IMR-90 (cell line): Measurements from ENCODE around the gene TSEN15. TPM values are rescaled to one million over a fixed set of nuclear protein-coding genes. Genes with fewer than 3 reads are reported as not detected.

ENCODE experiments used
- ATAC-seq: fragments of 200-7000 bp; cut with Tn5 transposase; 2 replicates; pipeline ENCODE4 v1.9.1; 2020; ENCODE audit warnings: low read depth, mild to moderate bottlenecking, moderate library complexity
- BruUV-seq: library from RNA; stranded (reverse); fragments of 400-500 nt; replicated peaks from 2 replicates; lab custom pipeline; 2021; lab: Mats Ljungman, UMichigan
- CTCF ChIA-PET: fragments of 300-600 bp; formaldehyde crosslinking; extraction: SDS; loops from one replicate; lab custom pipeline; 2021; ENCODE audit warnings: antibody characterized with exemption; lab: Yijun Ruan, JAX
- POLR2A ChIA-PET: fragments of 300-600 bp; sonication (Branson Sonifier 250); formaldehyde crosslinking; loops from one replicate; lab custom pipeline; 2022; ENCODE audit warnings: antibody characterized with exemption; ENCODE audit not compliant: unreplicated experiment; lab: Charles Lee
- DNase-seq: peaks from one replicate; pipeline ENCODE4 v3.0.0; 2013
- H2AFZ ChIP-seq: replicated peaks from 2 replicates; pipeline ENCODE3; 2013; ENCODE audit warnings: low read length, mild to moderate bottlenecking; ENCODE audit not compliant: poor library complexity
- H2AK5ac ChIP-seq: 2 replicates; pipeline ENCODE4 v1.6.1; 2013; ENCODE audit warnings: low read depth, low read length, inconsistent platforms
- H2AK9ac ChIP-seq: replicated peaks from 2 replicates; pipeline ENCODE3; 2013; ENCODE audit warnings: mild to moderate bottlenecking, low read depth, low read length, moderate library complexity; ENCODE audit not compliant: poor library complexity
- H2BK120ac ChIP-seq: 2 replicates; pipeline ENCODE4 v1.6.1; 2013; ENCODE audit warnings: low read depth, low read length, inconsistent platforms
- H2BK15ac ChIP-seq: 3 replicates; pipeline ENCODE4 v1.6.1; 2013; ENCODE audit warnings: low read depth, low read length, inconsistent platforms
- H2BK20ac ChIP-seq: 2 replicates; pipeline ENCODE4 v1.6.1; 2013; ENCODE audit warnings: low read depth, mild to moderate bottlenecking, inconsistent platforms, low read length, moderate library complexity
- H2BK5ac ChIP-seq: 2 replicates; pipeline ENCODE4 v1.6.1; 2013; ENCODE audit warnings: mild to moderate bottlenecking, low read depth, low read length, inconsistent platforms; ENCODE audit not compliant: poor library complexity, severe bottlenecking
- H3K14ac ChIP-seq: replicated peaks from 2 replicates; pipeline ENCODE4 v1.6.1; 2013; ENCODE audit warnings: low read depth, low read length, inconsistent platforms
- H3K18ac ChIP-seq: 2 replicates; pipeline ENCODE4 v1.6.1; 2013; ENCODE audit warnings: low read depth, low read length, control low read depth
- H3K23ac ChIP-seq: 2 replicates; pipeline ENCODE4 v1.6.1; 2013; ENCODE audit warnings: low read depth, low read length, inconsistent platforms
- H3K27ac ChIP-seq: 2 replicates; pipeline ENCODE4 v1.5.1; 2013; ENCODE audit warnings: mild to moderate bottlenecking, control low read depth, low read length; ENCODE audit not compliant: insufficient read depth
- H3K27me3 ChIP-seq: 2 replicates; pipeline ENCODE4 v1.6.1; 2013; ENCODE audit warnings: low read length; ENCODE audit not compliant: control insufficient read depth, insufficient read depth
- H3K36me3 ChIP-seq: 2 replicates; pipeline ENCODE4 v1.6.1; 2013; ENCODE audit warnings: low read length, mixed read lengths; ENCODE audit not compliant: control insufficient read depth, insufficient read depth
- H3K4ac ChIP-seq: 2 replicates; pipeline ENCODE4 v1.6.1; 2013; ENCODE audit warnings: low read depth, low read length, inconsistent platforms
- H3K4me1 ChIP-seq: 2 replicates; pipeline ENCODE4 v1.6.1; 2013; ENCODE audit warnings: low read length, mixed read lengths; ENCODE audit not compliant: control insufficient read depth, insufficient read depth
- H3K4me2 ChIP-seq: 2 replicates; pipeline ENCODE4 v1.6.1; 2013; ENCODE audit warnings: low read depth, mild to moderate bottlenecking, control low read depth, low read length, moderate library complexity
- H3K4me3 ChIP-seq: 2 replicates; pipeline ENCODE4 v1.5.1; 2013; ENCODE audit warnings: low read depth, mild to moderate bottlenecking, control low read depth, low read length, moderate library complexity; ENCODE audit not compliant: insufficient read depth
- H3K56ac ChIP-seq: 2 replicates; pipeline ENCODE4 v1.6.1; 2013; ENCODE audit warnings: low read length, inconsistent platforms; ENCODE audit not compliant: insufficient read depth; ENCODE audit errors: extremely low read depth
- H3K79me1 ChIP-seq, 2 experiments: 2 replicates each; pipeline ENCODE4 v1.6.1; 2013; ENCODE audit warnings: low read length in 2 of 2, inconsistent platforms in 1 of 2, low read depth in 1 of 2
- H3K9ac ChIP-seq: 2 replicates; pipeline ENCODE4 v1.6.1; 2013; ENCODE audit warnings: low read depth, low read length, control low read depth
- H3K9me1 ChIP-seq: 2 replicates; pipeline ENCODE4 v1.6.1; 2013; ENCODE audit warnings: low read length, inconsistent platforms; ENCODE audit not compliant: insufficient read depth
- H3K9me3 ChIP-seq: 2 replicates; pipeline ENCODE4 v1.6.1; 2013; ENCODE audit warnings: low read length; ENCODE audit not compliant: control insufficient read depth, insufficient read depth
- H4K20me1 ChIP-seq: 2 replicates; pipeline ENCODE4 v1.6.1; 2013; ENCODE audit warnings: low read length, inconsistent platforms; ENCODE audit not compliant: insufficient read depth
- H4K5ac ChIP-seq: 2 replicates; pipeline ENCODE4 v1.6.1; 2013; ENCODE audit warnings: mild to moderate bottlenecking, low read depth, low read length, control low read depth
- H4K8ac ChIP-seq, 2 experiments: 2 replicates each; pipeline ENCODE4 v1.6.1; 2013; ENCODE audit warnings: low read depth in 2 of 2, low read length in 2 of 2, control low read depth in 1 of 2, inconsistent platforms in 1 of 2
- H4K91ac ChIP-seq: 2 replicates; pipeline ENCODE4 v1.6.1; 2013; ENCODE audit warnings: low read depth, low read length, inconsistent platforms; ENCODE audit not compliant: insufficient read depth
- BHLHE40 ChIP-seq: fragments of 150-350 bp; IDR thresholded peaks from 2 replicates; pipeline ENCODE4 v1.6.1; 2016; ENCODE audit warnings: mild to moderate bottlenecking, low read depth, low read length
- CEBPB ChIP-seq: IDR thresholded peaks from 2 replicates; pipeline ENCODE4 v1.6.1; 2012; ENCODE audit warnings: low read depth, low read length, improper control_type of control experiment
- CHD1 ChIP-seq: IDR thresholded peaks from 2 replicates; pipeline ENCODE4 v1.6.1; 2012; ENCODE audit warnings: low read depth, low read length, improper control_type of control experiment
- FOS ChIP-seq: fragments of 150-350 bp; IDR thresholded peaks from 2 replicates; pipeline ENCODE4 v1.6.1; 2016; ENCODE audit warnings: low read depth, low read length
- MAFK ChIP-seq: IDR thresholded peaks from 2 replicates; pipeline ENCODE4 v1.6.1; 2012; ENCODE audit warnings: low read depth, low read length, improper control_type of control experiment
- MAZ ChIP-seq: IDR thresholded peaks from 2 replicates; pipeline ENCODE4 v1.6.1; 2012; ENCODE audit warnings: low read depth, mild to moderate bottlenecking, low read length, improper control_type of control experiment, moderate library complexity, borderline replicate concordance
- MXI1 ChIP-seq: IDR thresholded peaks from 2 replicates; pipeline ENCODE4 v1.6.1; 2012; ENCODE audit warnings: low read depth, mild to moderate bottlenecking, low read length, moderate library complexity, borderline replicate concordance
- POLR2A ChIP-seq: IDR thresholded peaks from 2 replicates; pipeline ENCODE4 v1.6.1; 2012; ENCODE audit warnings: mild to moderate bottlenecking, low read depth, low read length
- RAD21 ChIP-seq: IDR thresholded peaks from 2 replicates; pipeline ENCODE4 v1.6.1; 2012; ENCODE audit warnings: low read length, improper control_type of control experiment
- RCOR1 ChIP-seq: IDR thresholded peaks from 2 replicates; pipeline ENCODE4 v1.6.1; 2012; ENCODE audit warnings: mild to moderate bottlenecking, low read length, improper control_type of control experiment; ENCODE audit not compliant: insufficient replicate concordance
- RFX5 ChIP-seq: IDR thresholded peaks from 2 replicates; pipeline ENCODE4 v1.8.0; 2012; ENCODE audit warnings: low read depth, mild to moderate bottlenecking, low read length, moderate library complexity
- dilution Hi-C: fragments of 300-500 bp; cut with HindIII; formaldehyde crosslinking; loops from one replicate; pipeline ENCODE4 v1.14.3; 2018; ENCODE audit warnings: low sequenced_read_pairs; ENCODE audit not compliant: unreplicated experiment
- in situ Hi-C: fragments of 300-500 bp; cut with MboI; formaldehyde crosslinking; loops from 3 replicates; pipeline ENCODE4 v1.14.3; 2019; ENCODE audit warnings: low sequenced_read_pairs, inconsistent platforms, mixed read lengths
- intact Hi-C: fragments of 100-400 bp; cut with micrococcal nuclease; formaldehyde crosslinking; loops from 2 replicates; pipeline ENCODE4 v1.10.0; 2022
- polyA plus RNA-seq, 3 experiments: library from polyadenylated mRNA; depleted of rRNA; stranded (reverse); fragments of >200 nt; gene quantifications; 2 replicates each; pipeline ENCODE4 v1.2.3, GENCODE V29; 2012; ENCODE audit warnings: low replicate concordance in 1 of 3
- total RNA-seq: library from RNA; depleted of rRNA; stranded (reverse); fragments of >200 nt; gene quantifications from 2 replicates; pipeline ENCODE4 v1.2.3, GENCODE V29; 2012
- TF ChIP-seq, protein P1 (sequence below): fragments of 150-350 bp; IDR thresholded peaks from 2 replicates; pipeline ENCODE4 v1.6.1; 2017; ENCODE audit warnings: mild to moderate bottlenecking, antibody characterized with exemption, low read length, low read depth
- TF ChIP-seq, protein P2 (sequence below): conservative IDR thresholded peaks from 2 replicates; pipeline ENCODE4 v1.5.1; 2012; ENCODE audit warnings: mild to moderate bottlenecking, low read depth, low read length, improper control_type of control experiment
- TF ChIP-seq, protein P3 (sequence below): fragments of 150-350 bp; IDR thresholded peaks from 2 replicates; pipeline ENCODE4 v1.6.1; 2016; ENCODE audit warnings: low read depth, mild to moderate bottlenecking, low read length, moderate library complexity, borderline replicate concordance

TSEN15 gene
- total and polyA plus RNA-seq, 2 of the 4 experiments (the other 2 are of a cell fraction), result 32.4 to 45.0 TPM

DNA sequence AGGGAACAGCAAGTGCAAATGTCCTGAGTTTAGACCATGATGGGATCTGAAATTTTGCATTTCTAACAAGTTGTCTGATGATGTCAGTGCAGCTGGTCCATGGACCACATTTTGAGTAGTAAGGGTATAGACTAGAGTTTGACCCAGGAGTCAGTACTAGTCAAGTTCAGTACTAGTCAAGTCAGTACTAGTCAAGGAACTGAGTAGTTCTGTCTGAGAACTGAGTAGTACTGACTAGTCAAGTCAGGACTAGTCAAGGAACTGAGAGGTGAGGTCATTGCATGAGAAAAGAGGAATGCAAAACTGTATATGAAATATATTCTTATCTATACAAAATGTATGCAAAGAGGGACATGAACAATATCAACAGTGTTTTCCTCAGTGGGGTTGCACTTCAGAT, 34.1 kb downstream of the TSEN15 start:
- Histone ChIP-seq H2BK120ac (no peak overlapping the region), H3K4ac (no peak overlapping the region), H3K14ac (0 out of 2 replicates have a peak overlapping the region, but pooled peaks have one; percentile 27), H3K18ac (no peak overlapping the region), H2AK9ac (no peak overlapping the region), H2BK5ac (no peak overlapping the region), H3K27ac (no peak overlapping the region), H3K4me1 (0 out of 2 replicates have a peak, but pooled peaks cover 2% of the 10 kb centered on the region), H3K36me3 (no peaks in the 10 kb centered on the region), H4K91ac (no peak overlapping the region), H4K8ac (no peak overlapping the region), H2BK15ac (no peak overlapping the region), H4K5ac (no peak overlapping the region), H3K23ac (no peak overlapping the region; the same call in 1 of the 2 replicates), H3K4me2 (no peak overlapping the region), H2AFZ (no peak overlapping the region), H3K4me3 (no peak overlapping the region), H3K27me3 (no peaks in the 10 kb centered on the region), H2BK20ac (no peak overlapping the region), H3K9ac (no peak overlapping the region), H3K56ac (no peak overlapping the region), H2AK5ac (no peak overlapping the region), H4K20me1 (no peaks in the 10 kb centered on the region), H3K79me1 (no peaks in the 10 kb centered on the region), H3K9me3 (peaks cover 4% of the 10 kb centered on the region; the same call in 1 of the 2 replicates), H3K9me1 (no peaks in the 10 kb centered on the region; the same call in 1 of the 2 replicates)
- TF ChIP-seq CEBPB, result no peak
- no peak for TF ChIP-seq MXI1
- TF ChIP-seq, protein P1, sequence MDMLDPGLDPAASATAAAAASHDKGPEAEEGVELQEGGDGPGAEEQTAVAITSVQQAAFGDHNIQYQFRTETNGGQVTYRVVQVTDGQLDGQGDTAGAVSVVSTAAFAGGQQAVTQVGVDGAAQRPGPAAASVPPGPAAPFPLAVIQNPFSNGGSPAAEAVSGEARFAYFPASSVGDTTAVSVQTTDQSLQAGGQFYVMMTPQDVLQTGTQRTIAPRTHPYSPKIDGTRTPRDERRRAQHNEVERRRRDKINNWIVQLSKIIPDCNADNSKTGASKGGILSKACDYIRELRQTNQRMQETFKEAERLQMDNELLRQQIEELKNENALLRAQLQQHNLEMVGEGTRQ, result no peak
- no peak for TF ChIP-seq RAD21
- TF ChIP-seq, protein P2, sequence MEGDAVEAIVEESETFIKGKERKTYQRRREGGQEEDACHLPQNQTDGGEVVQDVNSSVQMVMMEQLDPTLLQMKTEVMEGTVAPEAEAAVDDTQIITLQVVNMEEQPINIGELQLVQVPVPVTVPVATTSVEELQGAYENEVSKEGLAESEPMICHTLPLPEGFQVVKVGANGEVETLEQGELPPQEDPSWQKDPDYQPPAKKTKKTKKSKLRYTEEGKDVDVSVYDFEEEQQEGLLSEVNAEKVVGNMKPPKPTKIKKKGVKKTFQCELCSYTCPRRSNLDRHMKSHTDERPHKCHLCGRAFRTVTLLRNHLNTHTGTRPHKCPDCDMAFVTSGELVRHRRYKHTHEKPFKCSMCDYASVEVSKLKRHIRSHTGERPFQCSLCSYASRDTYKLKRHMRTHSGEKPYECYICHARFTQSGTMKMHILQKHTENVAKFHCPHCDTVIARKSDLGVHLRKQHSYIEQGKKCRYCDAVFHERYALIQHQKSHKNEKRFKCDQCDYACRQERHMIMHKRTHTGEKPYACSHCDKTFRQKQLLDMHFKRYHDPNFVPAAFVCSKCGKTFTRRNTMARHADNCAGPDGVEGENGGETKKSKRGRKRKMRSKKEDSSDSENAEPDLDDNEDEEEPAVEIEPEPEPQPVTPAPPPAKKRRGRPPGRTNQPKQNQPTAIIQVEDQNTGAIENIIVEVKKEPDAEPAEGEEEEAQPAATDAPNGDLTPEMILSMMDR, result no peak
- no peak for TF ChIP-seq RFX5
- no peak for TF ChIP-seq BHLHE40
- TF ChIP-seq, protein P3, sequence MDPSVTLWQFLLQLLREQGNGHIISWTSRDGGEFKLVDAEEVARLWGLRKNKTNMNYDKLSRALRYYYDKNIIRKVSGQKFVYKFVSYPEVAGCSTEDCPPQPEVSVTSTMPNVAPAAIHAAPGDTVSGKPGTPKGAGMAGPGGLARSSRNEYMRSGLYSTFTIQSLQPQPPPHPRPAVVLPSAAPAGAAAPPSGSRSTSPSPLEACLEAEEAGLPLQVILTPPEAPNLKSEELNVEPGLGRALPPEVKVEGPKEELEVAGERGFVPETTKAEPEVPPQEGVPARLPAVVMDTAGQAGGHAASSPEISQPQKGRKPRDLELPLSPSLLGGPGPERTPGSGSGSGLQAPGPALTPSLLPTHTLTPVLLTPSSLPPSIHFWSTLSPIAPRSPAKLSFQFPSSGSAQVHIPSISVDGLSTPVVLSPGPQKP, result no peak
- no peak for TF ChIP-seq RCOR1
- no peak for TF ChIP-seq MAFK
- TF ChIP-seq CHD1, result no peak
- TF ChIP-seq MAZ, result no peak
- TF ChIP-seq FOS, result no peak
- TF ChIP-seq POLR2A, result no peak
- no peak for ATAC-seq
- in situ Hi-C loops (loop anchor here (25.0 kb wide), 1 partner anchor 477 kb away; no protein-coding TSS in a partner anchor), intact Hi-C loops (no loop called here), dilution Hi-C loops (no loop called here)
- POLR2A ChIA-PET, result no interaction called here
- no peak for DNase-seq
- CTCF ChIA-PET, result no interaction called here
- no TSS peak for BruUV-seq
